ENCODE results near the gene HS3ST2.
"Not testable (repeated sequence)": the region's sequence is repeated elsewhere in the genome, so short reads cannot be mapped to it uniquely, and the experiment has no call there.

Gene HS3ST2

DNA sequence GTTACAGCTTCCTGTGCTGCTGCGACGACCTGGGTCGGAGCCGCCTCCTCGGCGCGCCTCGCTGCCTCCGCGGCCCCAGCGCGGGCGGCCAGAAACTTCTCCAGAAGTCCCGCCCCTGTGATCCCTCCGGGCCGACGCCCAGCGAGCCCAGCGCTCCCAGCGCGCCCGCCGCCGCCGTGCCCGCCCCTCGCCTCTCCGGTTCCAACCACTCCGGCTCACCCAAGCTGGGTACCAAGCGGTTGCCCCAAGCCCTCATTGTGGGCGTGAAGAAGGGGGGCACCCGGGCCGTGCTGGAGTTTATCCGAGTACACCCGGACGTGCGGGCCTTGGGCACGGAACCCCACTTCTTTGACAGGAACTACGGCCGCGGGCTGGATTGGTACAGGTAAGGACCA lies 746 bp downstream of the HS3ST2 start:
- no peaks in the 10 kb centered on the region for H3K9me2 ChIP-seq (replicated peaks; ENCODE audit: control insufficient read depth, low read length)
- no peaks in the 10 kb centered on the region for H4K20me1 ChIP-seq (ENCODE audit: control insufficient read depth, insufficient read depth, low read depth, low read length)
- no peaks in the 10 kb centered on the region for H3F3A ChIP-seq (ENCODE audit: control insufficient read depth, insufficient read depth)
- no peaks in the 10 kb centered on the region for H3K9me3 ChIP-seq (ENCODE audit: control insufficient read depth, insufficient read depth, low read length)
- H3K36me3 ChIP-seq (ENCODE audit: control insufficient read depth, low read length), result no peaks in the 10 kb centered on the region
- H3K79me2 ChIP-seq (ENCODE audit: control insufficient read depth, low read length), result no peaks in the 10 kb centered on the region
- H3K27me3 ChIP-seq (ENCODE audit: control insufficient read depth, low read length), result no peaks in the 10 kb centered on the region
- H3K27ac ChIP-seq (ENCODE audit: low read depth, low read length), result no peak overlapping the region
- no peak overlapping the region for H3K4me2 ChIP-seq (ENCODE audit: low read length)
- no peak for TF ChIP-seq EZH2phosphoT487 (IDR thresholded peaks at IDR 0.05; ENCODE audit: borderline replicate concordance, low read length)
- TF ChIP-seq, protein P1, sequence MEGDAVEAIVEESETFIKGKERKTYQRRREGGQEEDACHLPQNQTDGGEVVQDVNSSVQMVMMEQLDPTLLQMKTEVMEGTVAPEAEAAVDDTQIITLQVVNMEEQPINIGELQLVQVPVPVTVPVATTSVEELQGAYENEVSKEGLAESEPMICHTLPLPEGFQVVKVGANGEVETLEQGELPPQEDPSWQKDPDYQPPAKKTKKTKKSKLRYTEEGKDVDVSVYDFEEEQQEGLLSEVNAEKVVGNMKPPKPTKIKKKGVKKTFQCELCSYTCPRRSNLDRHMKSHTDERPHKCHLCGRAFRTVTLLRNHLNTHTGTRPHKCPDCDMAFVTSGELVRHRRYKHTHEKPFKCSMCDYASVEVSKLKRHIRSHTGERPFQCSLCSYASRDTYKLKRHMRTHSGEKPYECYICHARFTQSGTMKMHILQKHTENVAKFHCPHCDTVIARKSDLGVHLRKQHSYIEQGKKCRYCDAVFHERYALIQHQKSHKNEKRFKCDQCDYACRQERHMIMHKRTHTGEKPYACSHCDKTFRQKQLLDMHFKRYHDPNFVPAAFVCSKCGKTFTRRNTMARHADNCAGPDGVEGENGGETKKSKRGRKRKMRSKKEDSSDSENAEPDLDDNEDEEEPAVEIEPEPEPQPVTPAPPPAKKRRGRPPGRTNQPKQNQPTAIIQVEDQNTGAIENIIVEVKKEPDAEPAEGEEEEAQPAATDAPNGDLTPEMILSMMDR (IDR thresholded peaks at IDR 0.05; ENCODE audit: low read depth, low read length, poor library complexity, severe bottlenecking), result no peak
- no peak overlapping the region for H3K4me3 ChIP-seq (ENCODE audit: low read length)
- H3K4me1 ChIP-seq (ENCODE audit: control insufficient read depth, low read length), result no peaks in the 10 kb centered on the region

DNA sequence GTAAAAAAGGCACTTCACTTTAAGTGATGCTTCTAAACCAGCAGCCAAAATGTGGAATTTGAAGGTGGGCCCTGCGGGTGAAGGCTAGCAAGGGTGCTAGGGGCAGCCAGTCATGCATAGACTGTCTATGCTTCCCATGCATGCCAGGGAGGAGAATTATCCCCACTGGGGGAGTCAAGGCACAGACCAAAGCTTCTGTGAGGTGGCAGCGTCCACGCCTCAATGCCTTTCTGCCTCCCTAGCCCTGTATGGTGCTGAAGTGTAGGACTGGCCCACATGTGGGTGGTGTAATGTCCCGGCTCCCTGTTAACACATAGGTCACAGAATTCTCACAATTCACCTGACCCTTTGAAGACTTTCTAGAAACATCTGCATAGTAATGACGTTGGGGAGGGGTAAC lies 1.9 kb downstream of the HS3ST2 start:
- Histone ChIP-seq H3K27me3 (ENCODE audit: control insufficient read depth, low read length) (no peaks in the 10 kb centered on the region), H3K9me2 (replicated peaks; ENCODE audit: control insufficient read depth, low read length) (no peaks in the 10 kb centered on the region), H3K4me2 (ENCODE audit: low read length) (no peak overlapping the region), H3K9me3 (ENCODE audit: control insufficient read depth, insufficient read depth, low read length) (no peaks in the 10 kb centered on the region), H3K4me1 (ENCODE audit: control insufficient read depth, low read length) (no peaks in the 10 kb centered on the region), H4K20me1 (ENCODE audit: control insufficient read depth, insufficient read depth, low read depth, low read length) (no peaks in the 10 kb centered on the region), H3F3A (ENCODE audit: control insufficient read depth, insufficient read depth) (no peaks in the 10 kb centered on the region), H3K4me3 (ENCODE audit: low read length) (no peak overlapping the region), H3K36me3 (ENCODE audit: control insufficient read depth, low read length) (no peaks in the 10 kb centered on the region), H3K27ac (ENCODE audit: low read depth, low read length) (no peak overlapping the region), H3K79me2 (ENCODE audit: control insufficient read depth, low read length) (no peaks in the 10 kb centered on the region)
- TF ChIP-seq EZH2phosphoT487 (IDR thresholded peaks at IDR 0.05; ENCODE audit: borderline replicate concordance, low read length), result no peak
- TF ChIP-seq, protein P1 (IDR thresholded peaks at IDR 0.05; ENCODE audit: low read depth, low read length, poor library complexity, severe bottlenecking), result no peak

DNA sequence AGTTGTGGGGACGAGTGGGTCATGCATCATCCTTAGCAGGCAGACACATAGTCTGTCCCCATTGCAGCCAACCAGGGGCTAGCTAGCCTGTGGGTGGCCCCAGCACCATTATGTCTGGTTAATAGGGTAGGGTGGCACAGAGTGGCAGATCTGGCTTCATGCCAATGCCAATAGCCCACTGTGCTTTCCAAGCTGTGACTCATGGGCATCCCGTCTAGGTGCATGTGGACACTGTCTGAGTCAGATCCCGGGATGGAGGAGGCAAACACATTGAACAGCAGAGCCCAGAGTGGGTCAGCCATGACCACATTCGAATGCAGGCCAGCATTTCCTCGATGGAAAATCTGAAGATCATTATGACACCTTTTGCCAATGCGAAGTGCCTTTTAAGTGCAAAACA lies 2.5 kb downstream of the HS3ST2 start:
- H3K4me1 ChIP-seq (ENCODE audit: control insufficient read depth, low read length), result no peaks in the 10 kb centered on the region
- no peak overlapping the region for H3K4me3 ChIP-seq (ENCODE audit: low read length)
- no peaks in the 10 kb centered on the region for H3K9me3 ChIP-seq (ENCODE audit: control insufficient read depth, insufficient read depth, low read length)
- no peaks in the 10 kb centered on the region for H3K27me3 ChIP-seq (ENCODE audit: control insufficient read depth, low read length)
- no peaks in the 10 kb centered on the region for H3K36me3 ChIP-seq (ENCODE audit: control insufficient read depth, low read length)
- no peak for TF ChIP-seq EZH2phosphoT487 (IDR thresholded peaks at IDR 0.05; ENCODE audit: borderline replicate concordance, low read length)
- TF ChIP-seq, protein P1 (IDR thresholded peaks at IDR 0.05; ENCODE audit: low read depth, low read length, poor library complexity, severe bottlenecking), result no peak
- H3K4me2 ChIP-seq (ENCODE audit: low read length), result no peak overlapping the region
- H3K9me2 ChIP-seq (replicated peaks; ENCODE audit: control insufficient read depth, low read length), result no peaks in the 10 kb centered on the region
- no peaks in the 10 kb centered on the region for H3K79me2 ChIP-seq (ENCODE audit: control insufficient read depth, low read length)
- no peaks in the 10 kb centered on the region for H3F3A ChIP-seq (ENCODE audit: control insufficient read depth, insufficient read depth)
- no peaks in the 10 kb centered on the region for H4K20me1 ChIP-seq (ENCODE audit: control insufficient read depth, insufficient read depth, low read depth, low read length)
- H3K27ac ChIP-seq (ENCODE audit: low read depth, low read length), result no peak overlapping the region

DNA sequence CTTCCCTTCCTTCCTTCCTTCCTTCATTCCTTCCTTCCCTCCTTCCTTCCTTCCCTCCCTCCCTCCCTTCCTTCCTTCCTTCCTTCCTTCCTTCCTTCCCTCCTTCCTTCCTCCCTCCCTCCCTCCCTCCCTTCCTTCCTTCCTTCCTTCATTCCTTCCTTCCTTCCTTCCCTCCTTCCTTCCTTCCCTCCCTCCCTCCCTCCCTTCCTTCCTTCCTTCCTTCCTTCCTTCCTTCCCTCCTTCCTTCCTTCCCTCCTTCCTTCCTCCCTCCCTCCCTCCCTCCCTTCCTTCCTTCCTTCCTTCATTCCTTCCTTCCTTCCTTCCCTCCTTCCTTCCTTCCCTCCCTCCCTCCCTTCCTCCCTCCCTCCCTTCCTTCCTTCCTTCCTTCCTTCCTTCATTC lies 4.8 kb downstream of the HS3ST2 start:
- not testable (repeated sequence) for H3K27me3 ChIP-seq (ENCODE audit: control insufficient read depth, low read length); H3K27ac ChIP-seq (ENCODE audit: low read depth, low read length)

More for the DNA sequence above, 4.8 kb downstream of the HS3ST2 start:
- H3K9me3 ChIP-seq (ENCODE audit: control insufficient read depth, insufficient read depth, low read length); H4K20me1 ChIP-seq (ENCODE audit: control insufficient read depth, insufficient read depth, low read depth, low read length); H3K79me2 ChIP-seq (ENCODE audit: control insufficient read depth, low read length); H3F3A ChIP-seq (ENCODE audit: control insufficient read depth, insufficient read depth); H3K9me2 ChIP-seq (replicated peaks; ENCODE audit: control insufficient read depth, low read length); H3K4me1 ChIP-seq (ENCODE audit: control insufficient read depth, low read length); H3K4me3 ChIP-seq (ENCODE audit: low read length); H3K4me2 ChIP-seq (ENCODE audit: low read length); H3K36me3 ChIP-seq (ENCODE audit: control insufficient read depth, low read length): not testable (repeated sequence)
